HG02759 (cell line): ENCODE data around the gene MIOS.
"Not testable (repeated sequence)": the region's sequence is repeated elsewhere in the genome, so short reads cannot be mapped to it uniquely, and the experiment has no call there.

Experiments used
- ATAC-seq: cut with Tn5 transposase; IDR thresholded peaks from one replicate; pipeline ENCODE4 v1.9.1; 2021; ENCODE audit warnings: mild to moderate bottlenecking, moderate library complexity; ENCODE audit not compliant: unreplicated experiment

MIOS gene

GRCh38 chr7:7640221-7641128 is 73.8 kb downstream of the MIOS start, which contains the start of gene UMAD1:
UMAD1 (plus strand) TSS chr7:7640752; CDS start chr7:7673372, 32,620 bp downstream.
- peak; percentile 99 for ATAC-seq

DNA sequence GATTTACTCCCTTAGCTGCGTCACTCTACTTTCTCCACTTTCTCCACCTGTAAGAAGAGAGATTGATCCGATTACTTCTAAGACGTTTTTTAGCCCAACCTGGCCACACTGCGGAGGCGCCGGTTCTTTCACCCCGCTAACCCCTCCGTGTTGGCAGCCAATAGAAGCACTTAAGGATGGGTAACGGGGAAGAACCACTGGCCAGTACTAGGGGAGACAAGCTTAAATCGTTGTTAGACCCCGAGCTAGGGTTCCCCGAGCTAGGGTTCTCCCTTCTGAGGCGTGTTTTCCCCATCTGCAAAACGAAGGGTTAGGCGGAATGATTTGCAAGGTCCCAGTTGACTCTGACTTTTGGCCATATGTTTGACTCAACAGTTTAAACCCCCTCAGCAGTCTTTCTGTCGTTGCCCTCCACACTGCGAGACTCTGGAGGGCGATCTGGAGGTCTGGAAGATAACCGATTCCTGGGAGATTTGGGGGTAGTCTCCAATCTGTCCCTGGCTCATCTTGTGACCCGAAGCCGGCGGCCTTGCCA is 74.5 kb downstream of the MIOS start:
- peak; percentile 9 for ATAC-seq

DNA sequence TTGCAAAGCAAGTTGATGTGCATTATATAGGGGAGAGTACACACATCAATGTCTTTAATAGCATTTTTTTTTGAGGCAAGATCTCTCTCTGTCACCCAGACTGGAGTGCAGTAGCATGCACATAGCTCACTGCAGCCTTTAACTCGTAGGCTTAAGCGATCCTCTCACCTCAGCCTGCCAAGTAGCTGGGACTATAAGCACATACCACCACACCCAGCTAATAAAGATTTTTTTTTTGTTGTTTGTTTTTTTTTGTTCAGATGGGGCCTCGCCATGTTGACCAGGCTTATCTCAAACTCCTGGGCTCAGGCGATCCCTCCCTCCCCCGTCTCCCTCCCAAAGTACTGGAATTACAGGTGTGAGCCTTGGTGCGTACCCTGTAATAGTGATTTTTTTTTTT is 75.4 kb downstream of the MIOS start:
- no peak for ATAC-seq

GRCh38 chr7:7647495-7648036 is 80.9 kb downstream of the MIOS start:
- ATAC-seq: no peak

DNA sequence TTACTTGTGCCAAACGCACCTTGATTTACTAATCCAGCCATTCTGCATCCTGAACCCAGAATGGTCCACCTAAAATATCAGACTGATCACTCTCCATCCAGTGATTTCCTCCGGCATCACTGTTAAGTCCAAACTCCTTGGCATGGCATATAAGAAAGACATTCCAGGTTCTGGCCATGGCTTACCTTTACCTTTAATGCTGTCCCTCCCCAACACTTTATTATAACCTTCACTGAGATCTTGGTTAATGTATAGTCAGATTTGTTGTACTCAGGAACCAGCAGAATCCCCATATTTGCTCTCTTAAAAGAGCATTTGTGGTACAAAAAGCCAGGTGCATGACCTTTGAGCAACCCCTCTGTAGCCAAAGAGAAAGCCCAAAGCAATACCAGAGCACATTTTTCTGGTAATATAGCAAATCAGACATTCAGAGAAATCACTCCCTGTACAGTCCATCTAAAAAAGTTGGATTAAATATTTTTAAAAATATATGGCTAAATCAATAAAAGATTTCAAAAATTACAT is 84.1 kb downstream of the MIOS start:
- ATAC-seq: no peak

DNA sequence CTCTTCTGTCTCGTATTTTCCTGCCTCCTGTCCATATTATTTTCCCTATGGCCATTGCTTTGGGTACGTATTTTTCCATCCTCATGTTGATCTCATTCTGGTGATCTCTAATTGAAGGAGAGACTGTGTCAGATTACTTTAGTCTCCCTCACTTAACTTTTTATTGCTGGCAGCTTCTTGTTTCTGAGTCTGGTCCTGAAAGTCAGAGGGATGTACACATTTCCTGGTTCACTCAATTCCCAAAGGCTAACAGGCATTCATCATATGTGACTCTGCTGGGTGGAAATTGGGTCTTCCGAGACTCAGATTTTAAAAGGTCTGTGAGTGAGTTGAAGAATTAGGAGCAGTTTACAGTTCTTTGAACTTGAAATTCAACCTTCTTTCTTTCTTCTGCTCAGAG is 84.8 kb downstream of the MIOS start:
- ATAC-seq: no peak

GRCh38 chr7:7652798-7653540 is 86.3 kb downstream of the MIOS start:
- no peak for ATAC-seq

GRCh38 chr7:7653593-7654187 is 87.0 kb downstream of the MIOS start:
- no peak for ATAC-seq

DNA sequence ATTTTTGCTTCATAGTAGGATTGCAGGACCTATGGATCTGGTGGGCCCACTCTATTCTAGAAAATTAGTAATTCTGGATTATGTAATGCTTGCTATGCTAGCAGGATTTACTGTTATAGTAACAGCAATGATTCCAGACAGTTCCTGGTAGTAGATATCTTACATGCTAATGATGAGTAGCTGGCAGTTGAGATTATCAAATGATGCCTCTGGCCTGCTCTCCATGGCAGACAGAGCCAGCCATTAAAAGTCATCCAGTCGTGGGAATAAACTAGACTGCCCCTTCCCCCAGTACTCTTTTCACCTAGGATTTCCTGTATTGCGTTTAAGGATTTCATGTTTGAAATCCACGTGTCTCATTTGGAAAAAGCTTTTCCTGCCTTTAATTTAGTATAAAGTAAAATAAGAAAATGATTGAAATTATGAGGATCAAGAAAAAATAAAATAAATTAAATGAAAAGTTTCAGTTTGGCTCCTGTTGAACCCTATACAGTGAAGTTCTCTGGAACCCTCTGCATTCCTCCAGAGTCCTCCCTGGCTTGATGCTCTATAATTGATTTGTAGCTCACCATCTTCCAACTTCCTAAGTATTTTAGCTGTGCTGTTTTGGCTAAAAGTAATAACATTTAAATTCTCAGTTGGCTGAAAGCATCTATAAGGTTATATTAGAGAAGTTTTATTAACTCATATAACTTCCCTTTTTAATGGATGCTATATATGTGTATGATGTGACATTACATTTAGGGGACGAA is 88.5 kb downstream of the MIOS start:
- ATAC-seq: no peak

DNA sequence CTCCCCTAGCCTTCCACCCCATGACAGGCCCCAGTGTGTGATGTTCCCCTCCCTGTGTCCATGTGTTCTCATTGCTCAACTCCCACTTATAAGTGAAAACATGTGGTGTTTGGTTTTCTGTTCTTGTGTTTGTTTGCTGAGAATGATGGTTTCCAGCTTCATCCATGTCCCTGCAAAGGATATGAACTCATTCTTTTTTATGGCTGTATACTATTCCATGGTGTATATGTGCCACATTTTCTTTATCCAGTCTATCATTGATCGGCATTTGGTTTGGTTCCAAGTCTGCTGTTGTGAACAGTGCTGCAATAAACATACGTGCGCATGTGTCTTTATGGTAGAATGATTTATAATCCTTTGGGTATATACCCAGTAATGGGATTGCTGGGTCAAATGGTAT is 89.8 kb downstream of the MIOS start:
- ATAC-seq: not testable (repeated sequence)
